Tibial artery (tissue), 4 donors: ENCODE data around the gene PDE2A.

ENCODE experiments used
- DNase-seq, 2 donors: peaks; one replicate each; pipeline ENCODE4 v3.0.0-alpha.2; 2019
- H3K27ac ChIP-seq, 2 donors: fragments of 200-600 bp; sonication (generic) in 1 of 2; 1 replicate in 1 of 2; 2 replicates in 1 of 2; pipeline ENCODE4 v1.5.1; 2018 to 2019; ENCODE audit warnings: mild to moderate bottlenecking in 1 of 2
- H3K27me3 ChIP-seq, 2 donors: fragments of 200-600 bp; sonication (generic) in 1 of 2; one replicate each; pipeline versions ENCODE4 v1.5.1 to v1.6.0; 2016 to 2019
- H3K36me3 ChIP-seq, 3 donors: fragments of 200-600 bp; sonication (generic) in 2 of 3; one replicate each; pipeline ENCODE4 v1.5.1; 2016 to 2019; ENCODE audit warnings: mild to moderate bottlenecking in 2 of 3
- H3K4me1 ChIP-seq, 4 donors: fragments of 200-600 bp; sonication (generic) in 2 of 4; 1 replicate in 3 of 4; 2 replicates in 1 of 4; pipeline ENCODE4 v1.5.1; 2016 to 2019
- H3K4me3 ChIP-seq, 2 donors: fragments of 200-600 bp; sonication (generic) in 1 of 2; 1 replicate in 1 of 2; 2 replicates in 1 of 2; pipeline ENCODE4 v1.5.1; 2018 to 2019; ENCODE audit warnings: mild to moderate bottlenecking in 2 of 2
- H3K9me3 ChIP-seq, 3 donors: fragments of 200-600 bp; sonication (generic) in 1 of 3; one replicate each; pipeline ENCODE4 v1.5.1; 2016 to 2019
- CTCF ChIP-seq, 2 experiments: fragments of 200-600 bp in 1 of 2; fragments of 450-650 bp in 1 of 2; IDR thresholded peaks; one replicate each; pipeline ENCODE4 v1.5.1; 2017 to 2019; ENCODE audit warnings: antibody characterized with exemption in 2 of 2, mild to moderate bottlenecking in 1 of 2, moderate library complexity in 1 of 2
- intact Hi-C: fragments of 100-400 bp; cut with DNase I; formaldehyde crosslinking; loops from one replicate; pipeline ENCODE4 v1.15.0; 2023; ENCODE audit warnings: low total_unique reads

PDE2A gene

GRCh38 chr11:72585762-72586311 lies 88.4 kb downstream of the PDE2A start:
- intact Hi-C loops: loop anchor here (1.0 kb wide), 1 partner anchor 97 kb away; no protein-coding TSS in a partner anchor
- H3K9me3 ChIP-seq: no peaks in the 10 kb centered on the region
- H3K27me3 ChIP-seq: peaks cover 0 to 59% of the 10 kb centered on the region in 2 donors

GRCh38 chr11:72584939-72585597 lies 89.2 kb downstream of the PDE2A start:
- Histone ChIP-seq H3K27ac (no peak overlapping the region), H3K27me3 (peaks cover 0 to 51% of the 10 kb centered on the region in 2 donors), H3K9me3 (no peaks in the 10 kb centered on the region), H3K36me3 (peaks cover 0 to 13% (median 0%) of the 10 kb centered on the region in 3 donors), H3K4me1 (peaks cover 0 to 16% (median 9%) of the 10 kb centered on the region in 4 donors), H3K4me3 (no peak overlapping the region)
- intact Hi-C loops: loop anchor here (1.0 kb wide), 1 partner anchor 98 kb away; no protein-coding TSS in a partner anchor
- TF ChIP-seq CTCF (IDR thresholded peaks at IDR 0.05): no peak
- DNase-seq: no peak

More at GRCh38 chr11:72585762-72586311, 88.4 kb downstream of the PDE2A start:
- Histone ChIP-seq H3K4me3 (no peak overlapping the region), H3K36me3 (peaks cover 0 to 13% (median 0%) of the 10 kb centered on the region in 3 donors), H3K4me1 (peaks cover 0 to 22% (median 15%) of the 10 kb centered on the region in 4 donors), H3K27ac (no peak overlapping the region)
- peak; percentile 52 to 77 for DNase-seq
- peak; percentile 94 to 96 for TF ChIP-seq CTCF (IDR thresholded peaks at IDR 0.05)

GRCh38 chr11:72584293-72584938 lies 89.8 kb downstream of the PDE2A start:
- peak overlapping the region in 1 of 2 donors; percentile 16 for H3K4me3 ChIP-seq
- intact Hi-C loops: no loop called here
- H3K27ac ChIP-seq: no peak overlapping the region
- peaks cover 0 to 44% of the 10 kb centered on the region in 2 donors for H3K27me3 ChIP-seq
- DNase-seq: peak; percentile 66 to 84
- H3K4me1 ChIP-seq: peaks cover 0 to 10% (median 5%) of the 10 kb centered on the region in 4 donors
- TF ChIP-seq CTCF (IDR thresholded peaks at IDR 0.05): no peak
- no peaks in the 10 kb centered on the region for H3K9me3 ChIP-seq
- H3K36me3 ChIP-seq: peaks cover 0 to 13% (median 0%) of the 10 kb centered on the region in 3 donors

- Histone ChIP-seq H3K27ac (no peak overlapping the region), H3K4me3 (no peak overlapping the region), H3K36me3 (peaks cover 0 to 13% (median 0%) of the 10 kb centered on the region in 3 donors), H3K27me3 (peaks cover 0 to 38% of the 10 kb centered on the region in 2 donors), H3K9me3 (no peaks in the 10 kb centered on the region), H3K4me1 (peaks cover 0 to 10% (median 5%) of the 10 kb centered on the region in 4 donors)
- peak in 1 of 2 donors; percentile 53 for DNase-seq
- TF ChIP-seq CTCF (IDR thresholded peaks at IDR 0.05): no peak
- intact Hi-C loops: no loop called here
Observed at GRCh38 chr11:72583616-72584292, 90.5 kb downstream of the PDE2A start.

- Histone ChIP-seq H3K27ac (no peak overlapping the region), H3K4me1 (peaks cover 0 to 10% (median 5%) of the 10 kb centered on the region in 4 donors), H3K9me3 (no peaks in the 10 kb centered on the region), H3K36me3 (peaks cover 0 to 13% (median 0%) of the 10 kb centered on the region in 3 donors), H3K27me3 (peaks cover 0 to 33% of the 10 kb centered on the region in 2 donors), H3K4me3 (no peak overlapping the region)
- intact Hi-C loops: no loop called here
- no peak for TF ChIP-seq CTCF (IDR thresholded peaks at IDR 0.05)
- peak in 1 of 2 donors; percentile 47 for DNase-seq
Observed at GRCh38 chr11:72583177-72583553, 91.1 kb downstream of the PDE2A start.
